Activated T-cell treated with anti-CD3 and anti-CD28 coated beads, Interleukin-2, amount 50 U/mL, for 48 hours (primary cell): ENCODE data around the gene SPATA45.

Experiments used
- DNase-seq, 2 experiments: peaks; one replicate each; pipeline ENCODE4 v3.0.0-alpha.2; 2020

Gene SPATA45

GRCh38 chr1:212827831-212828278 is 19.6 kb downstream of the SPATA45 start:
- no peak for DNase-seq

- no peak for DNase-seq
These were observed 20.2 kb downstream of the SPATA45 start for GRCh38 chr1:212827171-212827776.

GRCh38 chr1:212825798-212826452 is 21.5 kb downstream of the SPATA45 start:
- no peak for DNase-seq

- no peak for DNase-seq
These were observed 23.2 kb downstream of the SPATA45 start for GRCh38 chr1:212824201-212824600.

GRCh38 chr1:212822956-212823355 is 24.5 kb downstream of the SPATA45 start:
- DNase-seq = no peak

GRCh38 chr1:212820969-212821368 is 26.5 kb downstream of the SPATA45 start:
- DNase-seq = no peak

- DNase-seq = no peak
These were observed 27.7 kb downstream of the SPATA45 start for GRCh38 chr1:212819726-212820125.

GRCh38 chr1:212816567-212817278 is 30.7 kb downstream of the SPATA45 start:
- DNase-seq = no peak

GRCh38 chr1:212814537-212815334 is 32.7 kb downstream of the SPATA45 start:
- no peak for DNase-seq

- DNase-seq = no peak
These were observed 41.7 kb downstream of the SPATA45 start for GRCh38 chr1:212805767-212806166.

GRCh38 chr1:212797681-212798080 is 49.8 kb downstream of the SPATA45 start:
- DNase-seq = no peak

- DNase-seq = no peak
These were observed 52.9 kb downstream of the SPATA45 start for GRCh38 chr1:212794561-212795014.

GRCh38 chr1:212792396-212792908 is 55.0 kb downstream of the SPATA45 start:
- no peak for DNase-seq

GRCh38 chr1:212791676-212792395 is 55.6 kb downstream of the SPATA45 start, which contains the start of the genes NSL1 and TATDN3:
Gene NSL1, minus strand, starts transcription at chr1:212791777. Its CDS starts 14 bp downstream, at chr1:212791763.
Gene TATDN3, plus strand, starts transcription at chr1:212791894. Its CDS starts 28 bp downstream, at chr1:212791922.
- DNase-seq = peak; percentile 99 to 100

GRCh38 chr1:212791261-212791675 is 56.2 kb downstream of the SPATA45 start:
- no peak for DNase-seq

GRCh38 chr1:212785871-212786270 is 61.6 kb downstream of the SPATA45 start:
- DNase-seq = no peak

GRCh38 chr1:212783976-212784375 is 63.5 kb downstream of the SPATA45 start:
- DNase-seq = no peak

- DNase-seq = no peak
These were observed 64.9 kb downstream of the SPATA45 start for GRCh38 chr1:212782422-212783154.

- no peak for DNase-seq
These were observed 66.2 kb downstream of the SPATA45 start for GRCh38 chr1:212781225-212781624.

GRCh38 chr1:212780759-212781158 is 66.7 kb downstream of the SPATA45 start:
- DNase-seq = no peak
